AG08396 (cell line): ENCODE data around the gene KLK1.

Experiments used
- DNase-seq: peaks from one replicate; pipeline ENCODE4 v3.0.0; 2012; ENCODE audit warnings: low spot score, mixed read lengths

Gene KLK1

GRCh38 chr19:50823389-50824042, at the start of gene KLK1:
KLK1 (minus strand) TSS chr19:50823787; CDS start chr19:50823748, 39 bp downstream.
- no peak for DNase-seq

DNA sequence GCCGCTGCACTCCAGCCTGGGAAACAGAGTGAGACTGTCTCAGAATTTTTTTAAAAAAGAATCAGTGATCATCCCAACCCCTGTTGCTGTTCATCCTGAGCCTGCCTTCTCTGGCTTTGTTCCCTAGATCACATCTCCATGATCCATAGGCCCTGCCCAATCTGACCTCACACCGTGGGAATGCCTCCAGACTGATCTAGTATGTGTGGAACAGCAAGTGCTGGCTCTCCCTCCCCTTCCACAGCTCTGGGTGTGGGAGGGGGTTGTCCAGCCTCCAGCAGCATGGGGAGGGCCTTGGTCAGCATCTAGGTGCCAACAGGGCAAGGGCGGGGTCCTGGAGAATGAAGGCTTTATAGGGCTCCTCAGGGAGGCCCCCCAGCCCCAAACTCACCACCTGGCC, 49.5 kb upstream of the KLK1 start, which contains the start of gene KLK2:
Gene KLK2 (plus strand): TSS at position 384 of the 400 bp plus-strand sequence. CDS start 35 bp downstream, outside the sequence.
- DNase-seq = no peak

DNA sequence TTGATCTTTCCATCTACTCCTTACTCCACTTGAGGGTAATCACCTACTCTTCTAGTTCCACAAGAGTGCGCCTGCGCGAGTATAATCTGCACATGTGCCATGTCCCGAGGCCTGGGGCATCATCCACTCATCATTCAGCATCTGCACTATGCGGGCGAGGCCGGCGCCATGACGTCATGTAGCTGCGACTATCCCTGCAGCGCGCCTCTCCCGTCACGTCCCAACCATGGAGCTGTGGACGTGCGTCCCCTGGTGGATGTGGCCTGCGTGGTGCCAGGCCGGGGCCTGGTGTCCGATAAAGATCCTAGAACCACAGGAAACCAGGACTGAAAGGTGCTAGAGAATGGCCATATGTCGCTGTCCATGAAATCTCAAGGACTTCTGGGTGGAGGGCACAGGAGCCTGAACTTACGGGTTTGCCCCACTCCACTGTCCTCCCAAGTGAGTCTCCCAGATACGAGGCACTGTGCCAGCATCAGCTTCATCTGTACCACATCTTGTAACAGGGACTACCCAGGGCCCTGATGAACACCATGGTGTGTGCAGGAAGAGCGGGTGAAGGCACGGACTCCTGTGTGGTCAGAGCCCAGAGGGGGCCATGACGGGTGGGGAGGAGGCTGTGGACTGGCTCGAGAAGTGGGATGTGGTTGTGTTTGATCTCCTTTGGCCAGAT, 47.0 kb upstream of the KLK1 start:
- no peak for DNase-seq

DNA sequence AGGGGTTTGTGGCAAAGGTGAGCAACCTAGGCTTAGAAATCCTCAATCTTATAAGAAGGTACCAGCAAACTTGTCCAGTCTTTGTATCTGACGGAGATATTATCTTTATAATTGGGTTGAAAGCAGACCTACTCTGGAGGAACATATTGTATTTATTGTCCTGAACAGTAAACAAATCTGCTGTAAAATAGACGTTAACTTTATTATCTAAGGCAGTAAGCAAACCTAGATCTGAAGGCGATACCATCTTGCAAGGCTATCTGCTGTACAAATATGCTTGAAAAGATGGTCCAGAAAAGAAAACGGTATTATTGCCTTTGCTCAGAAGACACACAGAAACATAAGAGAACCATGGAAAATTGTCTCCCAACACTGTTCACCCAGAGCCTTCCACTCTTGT, 45.9 kb upstream of the KLK1 start:
- no peak for DNase-seq

DNA sequence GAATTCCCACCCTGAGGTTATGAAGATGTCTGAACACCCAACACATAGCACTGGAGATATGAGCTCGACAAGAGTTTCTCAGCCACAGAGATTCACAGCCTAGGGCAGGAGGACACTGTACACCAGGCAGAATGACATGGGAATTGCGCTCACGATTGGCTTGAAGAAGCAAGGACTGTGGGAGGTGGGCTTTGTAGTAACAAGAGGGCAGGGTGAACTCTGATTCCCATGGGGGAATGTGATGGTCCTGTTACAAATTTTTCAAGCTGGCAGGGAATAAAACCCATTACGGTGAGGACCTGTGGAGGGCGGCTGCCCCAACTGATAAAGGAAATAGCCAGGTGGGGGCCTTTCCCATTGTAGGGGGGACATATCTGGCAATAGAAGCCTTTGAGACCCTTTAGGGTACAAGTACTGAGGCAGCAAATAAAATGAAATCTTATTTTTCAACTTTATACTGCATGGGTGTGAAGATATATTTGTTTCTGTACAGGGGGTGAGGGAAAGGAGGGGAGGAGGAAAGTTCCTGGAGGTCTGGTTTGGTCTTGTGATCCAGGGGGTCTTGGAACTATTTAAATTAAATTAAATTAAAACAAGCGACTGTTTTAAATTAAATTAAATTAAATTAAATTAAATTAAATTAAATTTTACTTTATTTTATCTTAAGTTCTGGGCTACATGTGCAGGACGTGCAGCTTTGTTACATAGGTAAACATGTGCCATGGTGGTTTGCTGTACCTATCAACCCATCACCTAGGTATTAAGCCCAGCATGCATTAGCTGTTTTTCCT, 38.1 kb upstream of the KLK1 start:
- DNase-seq = no peak

DNA sequence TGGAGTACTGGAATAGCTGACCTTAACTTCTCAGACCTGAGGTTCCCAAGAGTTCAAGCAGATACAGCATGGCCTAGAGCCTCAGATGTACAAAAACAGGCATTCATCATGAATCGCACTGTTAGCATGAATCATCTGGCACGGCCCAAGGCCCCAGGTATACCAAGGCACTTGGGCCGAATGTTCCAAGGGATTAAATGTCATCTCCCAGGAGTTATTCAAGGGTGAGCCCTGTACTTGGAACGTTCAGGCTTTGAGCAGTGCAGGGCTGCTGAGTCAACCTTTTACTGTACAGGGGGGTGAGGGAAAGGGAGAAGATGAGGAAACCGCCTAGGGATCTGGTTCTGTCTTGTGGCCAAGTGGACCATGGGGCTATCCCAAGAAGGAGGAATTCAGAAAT, 37.4 kb upstream of the KLK1 start:
- DNase-seq = no peak

- DNase-seq = no peak
Measured at GRCh38 chr19:50859849-50860248, 36.3 kb upstream of the KLK1 start.

- DNase-seq = no peak
Measured at GRCh38 chr19:50858886-50859285, 35.3 kb upstream of the KLK1 start.

DNA sequence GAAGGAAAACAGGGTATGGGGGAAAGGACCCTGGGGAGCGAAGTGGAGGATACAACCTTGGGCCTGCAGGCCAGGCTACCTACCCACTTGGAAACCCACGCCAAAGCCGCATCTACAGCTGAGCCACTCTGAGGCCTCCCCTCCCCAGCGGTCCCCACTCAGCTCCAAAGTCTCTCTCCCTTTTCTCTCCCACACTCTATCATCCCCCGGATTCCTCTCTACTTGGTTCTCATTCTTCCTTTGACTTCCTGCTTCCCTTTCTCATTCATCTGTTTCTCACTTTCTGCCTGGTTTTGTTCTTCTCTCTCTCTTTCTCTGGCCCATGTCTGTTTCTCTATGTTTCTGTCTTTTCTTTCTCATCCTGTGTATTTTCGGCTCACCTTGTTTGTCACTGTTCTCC, 33.8 kb upstream of the KLK1 start:
- DNase-seq = no peak

DNA sequence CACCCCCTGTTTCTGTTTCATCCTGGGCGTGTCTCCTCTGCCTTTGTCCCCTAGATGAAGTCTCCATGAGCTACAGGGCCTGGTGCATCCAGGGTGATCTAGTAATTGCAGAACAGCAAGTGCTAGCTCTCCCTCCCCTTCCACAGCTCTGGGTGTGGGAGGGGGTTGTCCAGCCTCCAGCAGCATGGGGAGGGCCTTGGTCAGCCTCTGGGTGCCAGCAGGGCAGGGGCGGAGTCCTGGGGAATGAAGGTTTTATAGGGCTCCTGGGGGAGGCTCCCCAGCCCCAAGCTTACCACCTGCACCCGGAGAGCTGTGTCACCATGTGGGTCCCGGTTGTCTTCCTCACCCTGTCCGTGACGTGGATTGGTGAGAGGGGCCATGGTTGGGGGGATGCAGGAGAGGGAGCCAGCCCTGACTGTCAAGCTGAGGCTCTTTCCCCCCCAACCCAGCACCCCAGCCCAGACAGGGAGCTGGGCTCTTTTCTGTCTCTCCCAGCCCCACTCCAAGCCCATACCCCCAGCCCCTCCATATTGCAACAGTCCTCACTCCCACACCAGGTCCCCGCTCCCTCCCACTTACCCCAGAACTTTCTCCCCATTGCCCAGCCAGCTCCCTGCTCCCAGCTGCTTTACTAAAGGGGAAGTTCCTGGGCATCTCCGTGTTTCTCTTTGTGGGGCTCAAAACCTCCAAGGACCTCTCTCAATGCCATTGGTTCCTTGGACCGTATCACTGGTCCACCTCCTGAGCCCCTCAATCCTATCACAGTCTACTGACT, 31.2 kb upstream of the KLK1 start, which contains the start of gene KLK3:
Gene KLK3 (plus strand): TSS at position 280 of the 775 bp plus-strand sequence. CDS start 41 bp downstream, at position 321.
- no peak for DNase-seq

DNA sequence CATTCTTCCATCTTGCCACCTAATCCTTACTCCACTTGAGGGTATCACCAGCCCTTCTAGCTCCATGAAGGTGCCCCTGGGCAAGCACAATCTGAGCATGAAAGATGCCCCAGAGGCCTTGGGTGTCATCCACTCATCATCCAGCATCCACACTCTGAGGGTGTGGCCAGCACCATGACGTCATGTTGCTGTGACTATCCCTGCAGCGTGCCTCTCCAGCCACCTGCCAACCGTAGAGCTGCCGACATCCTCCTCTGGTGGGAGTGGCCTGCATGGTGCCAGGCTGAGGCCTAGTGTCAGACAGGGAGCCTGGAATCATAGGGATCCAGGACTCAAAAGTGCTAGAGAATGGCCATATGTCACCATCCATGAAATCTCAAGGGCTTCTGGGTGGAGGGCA, 28.0 kb upstream of the KLK1 start:
- DNase-seq = no peak

DNA sequence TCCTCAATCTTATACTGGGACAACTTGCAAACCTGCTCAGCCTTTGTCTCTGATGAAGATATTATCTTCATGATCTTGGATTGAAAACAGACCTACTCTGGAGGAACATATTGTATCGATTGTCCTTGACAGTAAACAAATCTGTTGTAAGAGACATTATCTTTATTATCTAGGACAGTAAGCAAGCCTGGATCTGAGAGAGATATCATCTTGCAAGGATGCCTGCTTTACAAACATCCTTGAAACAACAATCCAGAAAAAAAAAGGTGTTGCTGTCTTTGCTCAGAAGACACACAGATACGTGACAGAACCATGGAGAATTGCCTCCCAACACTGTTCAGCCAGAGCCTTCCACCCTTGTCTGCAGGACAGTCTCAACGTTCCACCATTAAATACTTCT, 27.2 kb upstream of the KLK1 start:
- DNase-seq = no peak

GRCh38 chr19:50844296-50844935, 20.8 kb upstream of the KLK1 start:
- no peak for DNase-seq

DNA sequence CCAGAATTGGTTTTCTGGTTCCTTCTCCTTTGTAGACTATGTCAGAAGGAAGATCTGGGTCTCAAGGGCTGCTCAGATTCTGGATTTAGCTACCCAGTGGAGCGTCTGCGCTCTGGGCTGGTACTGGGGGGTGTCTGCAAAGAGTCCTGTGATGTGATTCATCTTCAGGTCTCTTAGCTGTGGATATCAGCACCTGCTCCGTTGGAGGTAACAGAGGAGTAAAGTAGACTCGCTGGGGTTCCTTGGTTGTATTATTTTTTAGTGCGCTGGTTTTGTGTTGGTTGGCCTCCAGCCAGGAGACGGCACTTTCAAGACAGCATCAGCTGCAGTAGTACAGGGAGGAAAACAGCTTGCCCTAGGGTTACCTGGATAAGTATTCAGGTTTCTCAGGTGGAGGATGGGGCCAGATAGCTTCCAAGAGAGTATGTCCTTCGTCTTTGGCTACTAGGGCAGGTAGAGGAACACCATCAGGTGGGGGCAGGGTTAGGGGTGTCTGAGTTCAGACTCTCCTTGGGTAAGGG, 20.2 kb upstream of the KLK1 start:
- no peak for DNase-seq

DNA sequence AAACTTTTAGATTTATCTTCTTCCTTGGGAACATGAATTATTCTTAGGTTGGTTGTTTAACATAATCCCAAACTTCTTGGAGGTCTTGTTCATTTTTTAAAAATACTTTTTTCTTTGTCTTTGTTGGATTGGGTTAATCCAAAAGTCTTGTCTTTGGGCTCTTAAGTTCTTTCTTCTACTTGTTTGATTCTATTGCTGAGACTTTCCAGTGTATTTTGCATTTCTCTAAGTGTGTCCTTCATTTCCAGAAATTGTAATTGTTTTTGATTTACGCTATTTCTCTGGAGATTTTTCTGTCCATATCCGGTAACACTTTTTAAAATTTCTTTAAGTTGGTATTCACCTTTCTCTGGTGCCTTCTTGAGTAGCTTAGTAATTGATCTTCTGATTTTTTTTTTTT, 19.6 kb upstream of the KLK1 start:
- DNase-seq = no peak

GRCh38 chr19:50842130-50842529, 18.5 kb upstream of the KLK1 start:
- no peak for DNase-seq

DNA sequence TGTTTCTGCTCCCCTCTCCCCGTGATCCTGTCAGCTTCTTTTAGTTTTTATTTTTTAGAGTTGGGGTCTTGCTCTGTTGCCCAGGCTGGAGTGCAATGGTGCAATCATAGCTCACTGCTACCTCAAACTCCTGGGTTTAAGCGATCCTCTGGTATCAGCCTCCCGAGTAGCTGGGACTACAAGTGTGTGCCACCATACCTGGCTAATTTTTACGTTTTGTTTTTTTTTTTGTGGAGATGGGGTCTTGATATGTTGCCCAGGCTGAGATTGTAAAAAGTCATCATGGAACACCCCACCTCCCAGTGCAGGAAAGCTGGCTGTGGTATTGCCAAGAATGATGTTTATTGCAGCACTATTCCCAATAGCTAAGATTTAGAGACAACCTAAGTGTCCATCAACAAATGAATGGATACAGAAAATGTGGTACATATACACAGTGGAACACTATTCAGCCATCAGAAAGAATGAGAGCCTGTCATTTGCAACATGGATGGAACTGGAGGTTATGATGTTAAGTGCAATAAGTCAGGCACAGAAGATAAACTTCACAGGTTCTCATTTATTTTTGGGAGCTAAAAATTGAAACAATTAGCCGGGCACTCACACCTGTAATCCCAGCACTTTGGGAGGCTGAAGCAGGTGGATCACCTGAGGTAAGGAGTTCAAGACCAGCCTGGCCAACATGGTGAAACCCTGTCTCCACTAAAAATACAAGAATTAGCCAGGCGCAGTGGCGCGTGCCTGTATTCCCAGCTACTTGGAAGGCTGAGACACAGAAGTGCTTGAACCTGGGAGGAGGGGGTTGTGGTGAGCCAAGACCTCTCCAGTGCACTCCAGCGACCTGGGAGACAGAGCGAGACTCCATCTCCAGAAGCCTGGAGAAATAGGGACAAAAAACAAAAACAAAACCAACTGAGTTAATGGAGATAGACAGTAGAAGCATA, 16.4 kb upstream of the KLK1 start:
- DNase-seq = no peak

GRCh38 chr19:50838239-50838638, 14.7 kb upstream of the KLK1 start:
- no peak for DNase-seq

- DNase-seq = no peak
Measured at GRCh38 chr19:50837300-50837699, 13.7 kb upstream of the KLK1 start.

GRCh38 chr19:50836543-50837195, 13.1 kb upstream of the KLK1 start:
- no peak for DNase-seq
